GM21737 (cell line): ENCODE data around the gene CCDC60.

ENCODE experiments used
- ATAC-seq: cut with Tn5 transposase; IDR thresholded peaks from one replicate; pipeline ENCODE4 v1.9.1; 2021; ENCODE audit warnings: mild to moderate bottlenecking, moderate library complexity; ENCODE audit not compliant: unreplicated experiment

The CCDC60 gene

DNA sequence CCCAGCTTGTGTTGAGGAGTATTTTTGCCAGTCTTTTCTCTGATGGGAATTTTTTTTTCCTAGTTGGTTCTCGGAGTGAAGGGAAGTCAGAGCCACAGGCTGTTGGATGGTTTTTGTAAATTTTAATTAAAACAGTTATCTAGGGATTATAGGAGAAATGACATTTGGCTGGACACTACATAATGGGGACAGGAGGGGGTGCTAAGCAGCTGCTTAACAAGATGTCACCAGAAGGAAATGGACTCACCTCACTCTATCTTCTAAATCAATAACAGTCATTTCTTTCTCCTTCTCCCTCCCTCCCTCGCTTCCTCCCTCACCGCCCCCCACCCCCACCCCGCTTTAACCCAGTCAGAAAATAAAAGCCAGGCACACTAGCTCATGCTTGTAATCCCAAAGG lies 165.7 kb downstream of the CCDC60 start:
- no peak for ATAC-seq

- ATAC-seq, result no peak
Measured at GRCh38 chr12:119501052-119501451, 166.5 kb downstream of the CCDC60 start.

GRCh38 chr12:119505001-119505400 lies 170.5 kb downstream of the CCDC60 start:
- ATAC-seq, result no peak

DNA sequence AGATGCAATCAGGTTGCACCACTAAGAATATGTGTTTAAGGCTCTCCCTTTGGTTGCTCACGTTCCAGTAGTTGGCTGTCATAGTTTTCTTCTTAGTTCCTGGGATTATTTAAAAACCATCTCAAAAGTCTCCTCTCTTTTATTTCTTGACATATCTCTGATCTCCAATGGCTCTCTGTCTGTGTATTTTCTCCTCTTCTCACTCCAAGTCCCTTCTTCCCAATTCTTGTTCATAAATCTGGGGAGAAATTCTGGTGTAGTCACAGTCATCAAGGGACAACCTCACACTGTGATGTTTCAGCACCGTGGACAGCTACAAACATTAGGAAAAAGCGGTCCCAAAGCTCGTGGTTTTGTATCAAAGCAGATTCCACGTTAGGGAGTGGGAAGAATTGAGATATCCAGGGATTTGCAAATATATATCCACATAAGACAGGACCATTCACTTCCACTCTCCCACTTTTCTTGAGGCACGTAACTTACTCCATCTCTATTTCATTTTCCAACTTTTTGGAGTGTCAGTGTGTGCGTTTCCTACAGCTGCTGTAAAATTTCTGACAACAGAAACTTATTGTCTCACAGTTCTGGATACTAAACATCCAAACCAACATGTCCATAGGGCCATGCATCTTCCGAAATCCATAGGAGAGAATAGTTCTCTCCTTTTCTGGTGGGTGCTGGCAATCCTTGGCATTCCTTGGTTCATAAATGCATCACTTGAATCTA lies 178.4 kb downstream of the CCDC60 start:
- no peak for ATAC-seq

DNA sequence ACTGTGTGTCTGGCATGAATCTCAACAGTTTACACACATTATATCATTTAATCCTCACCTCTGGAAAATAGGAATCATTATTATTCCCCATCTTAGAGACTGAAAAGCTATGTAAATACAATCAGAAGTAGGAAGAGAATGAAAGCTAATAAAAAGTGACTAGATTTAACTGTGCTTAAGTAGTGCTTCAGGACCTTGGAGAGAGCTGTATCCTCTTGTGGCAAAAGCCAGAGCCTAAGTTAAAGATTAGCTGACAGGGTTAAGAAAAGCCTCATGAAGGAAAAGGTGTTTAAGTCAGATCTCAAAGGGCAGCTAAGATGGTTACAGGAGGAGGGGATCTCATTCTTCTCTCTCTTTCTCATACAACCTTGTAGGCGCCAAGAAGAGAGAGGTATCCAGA lies 193.7 kb downstream of the CCDC60 start:
- no peak for ATAC-seq

GRCh38 chr12:119540476-119540875 lies 205.9 kb downstream of the CCDC60 start:
- ATAC-seq, result no peak

DNA sequence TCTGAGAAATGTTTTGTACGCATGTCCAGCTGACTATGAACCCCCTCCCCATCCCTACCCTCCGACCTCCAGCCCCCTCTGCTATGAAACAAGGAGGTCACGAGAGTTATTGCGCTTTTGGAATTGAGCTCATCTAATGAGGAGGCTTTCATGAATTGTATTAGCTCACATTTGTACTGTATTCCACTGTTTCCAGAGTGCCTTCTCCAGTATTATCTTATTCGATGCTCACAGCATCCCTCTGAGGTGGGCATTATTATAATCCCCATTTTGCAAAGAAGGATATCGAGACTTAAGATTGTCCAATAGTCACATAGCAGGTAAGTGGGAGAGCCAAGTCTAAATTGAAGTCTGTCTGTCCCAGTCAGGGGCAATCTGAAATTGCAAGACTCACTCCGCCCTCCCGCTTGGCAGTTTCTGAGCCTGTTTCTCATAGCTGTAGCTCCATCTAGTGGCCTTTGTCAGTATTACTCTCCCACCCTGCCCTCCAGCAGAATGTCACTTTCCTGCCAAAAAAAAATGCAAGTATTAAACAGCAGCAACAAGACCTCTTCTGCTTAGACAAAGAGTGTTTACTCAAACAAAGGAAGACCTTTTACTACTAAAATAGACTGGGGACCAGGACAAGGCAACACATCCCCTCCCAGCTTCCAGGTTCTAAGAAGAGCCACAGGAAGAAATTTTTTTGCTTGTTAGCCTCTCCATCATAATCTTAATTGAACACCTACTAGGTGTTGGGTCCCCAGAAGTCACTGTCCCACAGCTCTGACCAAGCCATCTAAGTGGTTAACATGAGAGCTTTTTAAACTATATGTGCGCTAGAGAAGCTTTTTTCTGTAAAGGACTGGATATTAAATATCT lies 210.5 kb downstream of the CCDC60 start:
- ATAC-seq, result no peak

DNA sequence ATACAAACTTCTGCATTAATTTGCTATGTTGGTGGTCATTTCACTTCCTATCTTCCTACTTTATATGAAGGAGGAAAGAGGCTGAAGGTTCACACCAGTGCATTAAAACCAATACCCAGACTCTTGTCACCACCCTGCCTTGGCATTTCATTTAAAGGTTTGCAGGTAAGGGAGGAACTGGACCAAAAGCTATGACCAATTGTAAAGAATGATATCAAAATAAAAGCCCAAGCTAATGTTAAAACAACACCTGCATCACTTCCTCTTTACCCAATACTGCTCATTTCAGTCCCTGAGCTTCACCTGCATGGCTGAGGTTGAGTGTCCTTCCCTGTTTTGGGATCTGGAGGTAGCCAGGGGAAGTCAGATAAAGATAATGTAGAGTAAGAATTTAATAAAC lies 211.8 kb downstream of the CCDC60 start:
- no peak for ATAC-seq

- ATAC-seq, result no peak
Measured at GRCh38 chr12:119547001-119547400, 212.5 kb downstream of the CCDC60 start.

GRCh38 chr12:119556854-119557253 lies 222.3 kb downstream of the CCDC60 start:
- ATAC-seq, result no peak

- no peak for ATAC-seq
Measured at GRCh38 chr12:119565404-119565803, 230.9 kb downstream of the CCDC60 start.

- ATAC-seq, result no peak
Measured at GRCh38 chr12:119570771-119571170, 236.2 kb downstream of the CCDC60 start.

GRCh38 chr12:119573086-119573485 lies 238.6 kb downstream of the CCDC60 start:
- ATAC-seq, result no peak

GRCh38 chr12:119574255-119574654 lies 239.7 kb downstream of the CCDC60 start:
- no peak for ATAC-seq

DNA sequence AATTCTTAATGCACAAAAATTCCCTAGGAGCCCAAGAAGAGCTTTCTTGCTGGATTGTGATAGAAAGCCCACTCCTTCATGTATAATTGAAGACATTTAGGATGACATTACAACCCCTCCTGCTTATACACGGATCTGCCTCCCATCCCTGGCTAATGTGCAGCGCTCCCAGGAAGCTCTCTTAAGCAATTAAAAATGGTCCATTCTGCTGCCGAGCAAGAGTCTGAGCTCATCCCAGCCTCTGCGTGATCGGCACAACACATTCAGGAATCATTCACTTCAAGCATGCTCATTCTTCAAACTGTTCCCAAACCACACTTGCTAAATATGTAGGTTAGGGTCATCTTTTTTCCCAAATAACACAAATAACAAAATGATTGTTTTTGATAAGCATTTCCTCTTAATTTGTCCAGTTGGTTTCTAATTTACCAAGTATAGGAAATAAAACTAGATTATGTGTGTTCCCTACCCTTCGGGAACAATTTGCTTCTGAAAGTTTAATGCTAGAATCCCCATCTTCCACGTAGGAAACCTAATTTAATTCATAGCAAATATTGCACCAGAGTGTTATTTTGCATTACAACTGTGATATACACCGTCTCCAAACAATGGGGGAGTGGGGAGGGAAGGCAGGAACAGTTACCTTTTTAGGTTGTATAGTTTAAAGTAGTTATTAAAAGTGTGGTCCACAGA lies 241.7 kb downstream of the CCDC60 start:
- ATAC-seq, result no peak

DNA sequence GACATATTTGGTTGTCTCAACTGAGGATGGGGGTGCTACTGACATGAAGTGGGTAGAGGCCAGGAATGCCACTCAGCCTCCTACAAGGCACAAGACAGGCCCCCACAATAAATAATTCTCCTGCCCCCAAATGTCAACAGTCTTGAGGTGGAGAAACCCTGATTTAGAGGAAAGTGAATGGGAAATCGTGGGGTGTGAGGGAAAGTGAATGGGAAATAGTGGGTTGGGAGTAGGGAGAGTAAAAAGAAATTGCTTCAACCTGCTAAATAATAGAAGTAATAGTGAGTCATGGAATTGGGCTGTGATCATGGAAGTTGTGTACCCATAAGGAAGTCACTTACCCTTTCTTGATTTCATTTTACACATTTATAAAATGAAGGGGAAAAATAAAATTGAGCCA lies 242.4 kb downstream of the CCDC60 start:
- no peak for ATAC-seq

- ATAC-seq, result no peak
Measured at GRCh38 chr12:119578112-119578511, 243.6 kb downstream of the CCDC60 start.

DNA sequence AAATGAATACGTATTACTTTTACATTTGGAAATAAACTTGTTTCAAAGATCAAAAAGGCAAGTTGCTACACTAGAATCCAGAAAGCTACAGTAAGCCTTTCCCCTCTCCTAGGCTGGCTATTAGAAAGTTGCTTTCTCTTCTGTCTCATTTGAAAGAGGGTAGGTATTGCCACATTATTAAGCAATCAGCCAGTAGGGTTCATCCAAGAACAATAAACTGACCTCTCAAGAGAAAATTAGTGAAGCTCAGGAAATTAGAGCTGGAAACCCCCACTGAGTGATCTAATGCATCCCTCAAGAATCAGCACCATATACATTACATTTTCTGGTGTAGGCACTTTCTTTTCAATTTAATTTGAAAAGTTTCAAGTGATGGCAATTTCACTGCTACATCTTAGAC lies 254.6 kb downstream of the CCDC60 start:
- ATAC-seq, result no peak

DNA sequence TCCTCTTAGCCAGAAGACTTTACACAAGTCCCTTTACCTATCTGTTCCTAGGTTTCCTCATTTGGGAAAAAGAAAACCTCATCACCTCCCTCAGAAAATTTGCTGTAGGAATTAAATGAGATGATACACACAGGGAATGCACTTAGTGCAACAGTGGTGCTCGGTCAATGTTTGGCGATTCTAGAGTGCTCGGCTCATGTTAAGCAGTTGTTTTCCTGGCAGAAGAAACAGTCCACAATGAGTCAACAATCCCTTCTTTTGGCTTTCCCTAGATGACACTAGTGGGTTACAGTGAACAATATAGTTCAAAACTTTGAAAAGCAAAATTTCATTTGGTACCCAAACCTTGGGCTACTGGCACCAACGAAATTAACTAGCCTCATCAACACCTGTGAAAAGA lies 255.1 kb downstream of the CCDC60 start:
- no peak for ATAC-seq
